Activated naive CD4-positive, alpha-beta T cell treated with anti-CD3 and anti-CD28 coated beads, Interleukin-2, amount 10 ng/mL, durations not matched to agents 7 days and 5 days (primary cell): ENCODE data around the gene DYSF.

Experiments used
- CTCF ChIA-PET: fragments of 350-600 bp; sonication (Branson Sonifier 250); formaldehyde crosslinking; loops from one replicate; lab custom pipeline; 2021; ENCODE audit warnings: antibody characterized with exemption; lab: Charles Lee
- DNase-seq: peaks from one replicate; pipeline ENCODE4 v3.0.0-alpha.2; 2020
- H3K27ac Mint-ChIP-seq: one replicate; pipeline ENCODE4 v1.8.0; 2021; ENCODE audit warnings: mild to moderate bottlenecking, moderate library complexity, mixed read lengths
- H3K27me3 Mint-ChIP-seq: one replicate; pipeline ENCODE4 v1.8.0; 2021; ENCODE audit warnings: mild to moderate bottlenecking, mixed read lengths
- H3K36me3 Mint-ChIP-seq: one replicate; pipeline ENCODE4 v1.8.0; 2021; ENCODE audit warnings: mixed read lengths
- H3K4me1 Mint-ChIP-seq: one replicate; pipeline ENCODE4 v1.8.0; 2021; ENCODE audit warnings: mixed read lengths
- H3K4me3 Mint-ChIP-seq: one replicate; pipeline ENCODE4 v1.8.0; 2021; ENCODE audit warnings: mild to moderate bottlenecking, moderate library complexity, mixed read lengths
- H3K9me3 Mint-ChIP-seq: one replicate; pipeline ENCODE4 v1.8.0; 2021; ENCODE audit warnings: mixed read lengths

DYSF gene

DNA sequence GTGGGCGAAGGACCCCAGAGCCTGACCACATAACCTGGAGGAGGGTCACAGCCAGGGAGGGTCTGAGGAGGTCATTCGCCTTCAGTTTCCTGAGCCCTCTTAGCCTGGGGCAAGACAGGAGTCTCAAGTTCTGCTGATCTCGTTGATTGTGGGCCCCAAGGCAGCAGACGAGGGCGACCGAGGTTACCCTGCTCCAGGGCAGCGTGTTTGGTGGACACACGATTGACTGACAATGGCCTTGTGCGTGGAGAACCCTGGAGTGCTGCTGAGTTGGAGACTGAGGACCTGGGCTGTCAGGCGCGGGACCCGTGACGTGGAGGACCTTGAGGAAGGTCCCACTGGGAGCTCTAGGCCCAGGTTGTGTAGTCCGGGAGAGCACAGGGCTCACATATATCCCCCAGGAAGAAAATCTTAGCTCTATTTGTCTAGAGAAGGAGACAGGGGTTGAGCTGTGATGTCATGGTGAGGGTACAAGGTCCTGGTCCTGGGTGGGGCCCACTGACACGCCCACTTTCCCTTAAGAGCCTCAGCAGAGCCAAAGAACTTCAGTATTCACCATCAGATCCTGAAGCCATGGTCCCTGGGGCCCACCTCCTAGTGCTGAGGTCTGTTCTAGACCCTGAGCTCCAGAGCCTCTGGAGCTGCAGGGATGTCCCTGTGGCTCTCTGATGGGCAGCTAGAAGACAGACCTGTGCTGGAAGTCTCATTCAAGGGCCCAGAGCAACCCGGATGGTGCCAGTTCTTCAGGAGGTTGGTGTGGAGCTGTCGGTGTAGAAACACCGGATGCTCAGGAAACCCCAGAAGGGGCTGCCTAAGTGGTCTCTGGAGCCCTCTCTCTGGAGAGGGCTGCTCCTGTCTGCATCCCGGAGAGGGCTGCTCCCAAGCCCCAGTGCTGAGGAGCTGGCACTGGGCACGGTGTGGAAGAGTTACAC lies 53.1 kb downstream of the DYSF start:
- Mint-ChIP-seq H3K27me3 (peaks cover 16% of the 10 kb centered on the region), H3K4me3 (no peak overlapping the region)

DNA sequence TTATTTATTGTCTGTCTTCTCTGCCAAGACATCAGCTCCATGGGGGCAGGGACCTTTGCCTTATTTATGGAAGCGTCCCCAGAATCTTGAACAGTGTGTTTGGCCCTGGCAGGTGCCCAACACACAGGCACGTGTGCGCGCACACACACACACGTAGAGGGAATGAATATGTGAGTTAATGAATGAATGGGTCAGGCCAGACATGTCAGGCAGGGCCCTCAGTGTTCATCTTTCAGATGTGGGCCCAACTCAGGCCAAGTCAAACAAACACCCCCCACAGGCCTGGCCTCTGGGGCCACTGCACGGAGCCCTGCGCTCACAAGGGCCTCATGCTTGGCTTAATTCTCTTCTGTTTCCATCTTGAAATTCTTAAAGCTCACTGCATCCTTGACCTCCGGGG lies 54.1 kb downstream of the DYSF start:
- peaks cover 17% of the 10 kb centered on the region for H3K27me3 Mint-ChIP-seq
- DNase-seq: no peak
- CTCF ChIA-PET: interaction anchor here (1.3 to 8.5 kb wide), 2 partner anchors 44 to 209 kb away, joined by 3 to 117 read pairs; no protein-coding TSS in a partner anchor
- H3K4me1 Mint-ChIP-seq: no peaks in the 10 kb centered on the region
- H3K4me3 Mint-ChIP-seq: no peak overlapping the region
- H3K27ac Mint-ChIP-seq: no peak overlapping the region
- no peaks in the 10 kb centered on the region for H3K36me3 Mint-ChIP-seq
- no peaks in the 10 kb centered on the region for H3K9me3 Mint-ChIP-seq

More for the DNA sequence above, 53.1 kb downstream of the DYSF start:
- H3K4me1 Mint-ChIP-seq: no peaks in the 10 kb centered on the region
- H3K36me3 Mint-ChIP-seq: no peaks in the 10 kb centered on the region
- DNase-seq: no peak
- CTCF ChIA-PET: interaction anchor here (0.6 to 8.5 kb wide), 4 partner anchors 8 to 208 kb away, joined by 3 to 117 read pairs (median 6); no protein-coding TSS in a partner anchor
- no peak overlapping the region for H3K27ac Mint-ChIP-seq
- no peaks in the 10 kb centered on the region for H3K9me3 Mint-ChIP-seq

DNA sequence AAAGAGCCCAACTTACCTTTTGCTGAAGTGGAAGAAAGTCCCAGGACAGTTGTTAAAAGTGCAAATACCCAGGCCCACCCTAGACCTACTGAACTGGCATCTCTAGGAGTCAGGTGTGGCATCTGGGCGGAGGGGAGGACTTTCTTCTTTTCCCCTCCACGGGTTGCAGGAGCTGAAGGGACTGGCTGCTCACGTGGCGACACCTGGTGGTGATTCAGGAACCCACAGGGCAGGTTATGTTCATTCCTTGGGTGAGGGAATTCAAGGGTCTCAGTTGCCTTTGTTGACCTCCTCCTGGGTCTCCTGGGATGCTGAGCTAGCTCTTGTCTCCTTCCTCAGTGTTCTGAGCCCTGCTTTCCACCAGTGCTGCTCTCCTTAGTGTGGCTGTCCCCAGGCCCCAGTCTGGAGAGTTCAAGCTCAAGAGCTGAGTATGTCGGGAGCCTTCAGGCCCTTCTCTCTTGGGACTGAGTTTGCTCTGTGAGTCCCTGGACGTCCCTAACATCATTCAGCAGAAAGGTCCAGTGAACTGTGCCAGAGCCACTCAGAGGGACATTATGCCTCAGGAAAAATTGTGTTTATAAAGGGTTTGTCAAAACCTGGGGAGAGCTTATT lies 56.9 kb downstream of the DYSF start:
- no peaks in the 10 kb centered on the region for H3K36me3 Mint-ChIP-seq
- no peak overlapping the region for H3K27ac Mint-ChIP-seq
- DNase-seq: peak; percentile 80
- CTCF ChIA-PET: interaction anchor here (0.6 to 8.5 kb wide), 16 partner anchors 15 to 866 kb away, joined by 3 to 117 read pairs (median 4); no protein-coding TSS in a partner anchor
- H3K4me3 Mint-ChIP-seq: no peak overlapping the region
- H3K9me3 Mint-ChIP-seq: no peaks in the 10 kb centered on the region
- H3K27me3 Mint-ChIP-seq: peaks cover 16% of the 10 kb centered on the region
- H3K4me1 Mint-ChIP-seq: no peaks in the 10 kb centered on the region

DNA sequence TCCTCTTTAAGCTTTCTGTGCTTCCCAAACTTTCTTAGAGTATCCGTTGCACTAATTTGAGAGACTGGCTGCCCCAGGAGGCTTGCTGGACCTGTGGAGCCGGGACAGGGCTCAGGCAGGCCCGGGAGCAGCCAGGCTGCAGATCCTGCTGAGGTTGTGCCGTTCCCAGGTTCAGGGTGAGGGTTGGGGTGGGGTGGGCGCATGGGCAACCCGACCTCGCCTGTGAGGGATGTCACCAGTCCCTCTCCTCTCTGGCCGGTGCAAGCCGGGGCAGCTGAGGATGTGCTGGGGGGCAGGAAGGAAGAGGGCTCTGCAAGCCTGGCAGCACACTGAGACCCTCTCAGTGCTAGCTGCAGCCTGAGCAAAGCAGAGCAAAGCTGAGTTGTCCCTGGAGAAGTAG lies 57.6 kb downstream of the DYSF start:
- Mint-ChIP-seq H3K27ac (no peak overlapping the region), H3K9me3 (no peaks in the 10 kb centered on the region), H3K4me3 (no peak overlapping the region), H3K4me1 (no peaks in the 10 kb centered on the region), H3K27me3 (peaks cover 16% of the 10 kb centered on the region), H3K36me3 (no peaks in the 10 kb centered on the region)
- DNase-seq: no peak
- CTCF ChIA-PET: interaction anchor here (0.6 to 8.5 kb wide), 13 partner anchors 18 to 866 kb away, joined by 3 to 117 read pairs (median 5); no protein-coding TSS in a partner anchor

DNA sequence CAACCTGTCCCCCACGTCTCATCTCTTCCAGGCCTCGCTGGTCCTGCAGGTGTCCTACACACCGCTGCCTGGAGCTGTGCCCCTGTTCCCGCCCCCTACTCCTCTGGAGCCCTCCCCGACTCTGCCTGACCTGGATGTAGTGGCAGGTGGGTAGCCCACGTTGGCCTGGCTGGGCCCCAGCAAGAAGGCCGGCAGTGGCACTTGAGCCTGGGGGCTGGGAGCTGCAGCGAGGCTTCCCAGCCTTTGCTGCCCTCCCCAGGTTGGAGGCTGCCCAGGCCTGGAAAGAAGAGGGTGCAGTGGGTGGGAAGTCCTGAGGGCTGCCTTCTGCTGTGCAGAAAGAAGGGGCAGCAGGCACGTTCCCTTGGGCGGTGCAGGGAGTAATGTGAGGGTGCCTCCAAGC lies 58.4 kb downstream of the DYSF start:
- Mint-ChIP-seq H3K4me1 (no peaks in the 10 kb centered on the region), H3K27me3 (peaks cover 18% of the 10 kb centered on the region), H3K36me3 (no peaks in the 10 kb centered on the region), H3K27ac (no peak overlapping the region), H3K9me3 (no peaks in the 10 kb centered on the region), H3K4me3 (no peak overlapping the region)
- DNase-seq: no peak
- CTCF ChIA-PET: interaction anchor here (1.5 to 8.5 kb wide), 4 partner anchors 51 to 357 kb away, joined by 7 to 117 read pairs (median 7); no protein-coding TSS in a partner anchor

DNA sequence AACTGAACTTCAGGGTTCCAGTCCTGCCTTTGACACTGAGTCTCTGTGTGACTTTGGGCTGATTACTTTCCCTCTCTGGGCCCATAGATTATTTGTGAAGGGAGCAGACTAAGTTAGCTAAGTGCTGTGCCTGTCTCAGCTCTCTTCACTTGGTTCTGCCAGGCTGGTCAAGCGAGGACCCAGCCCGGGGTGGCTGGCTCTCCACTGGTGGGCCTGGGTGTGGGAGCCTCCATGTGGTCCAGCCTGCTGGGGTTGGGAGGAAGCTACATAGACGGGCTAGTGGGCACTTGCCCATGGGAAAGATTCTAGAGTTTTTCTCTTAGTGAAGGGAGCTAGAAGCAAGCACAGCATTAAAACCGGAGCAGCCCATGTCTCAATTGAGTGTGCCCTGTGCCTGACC lies 59.0 kb downstream of the DYSF start:
- H3K4me1 Mint-ChIP-seq: no peaks in the 10 kb centered on the region
- peaks cover 21% of the 10 kb centered on the region for H3K27me3 Mint-ChIP-seq
- no peak overlapping the region for H3K4me3 Mint-ChIP-seq
- H3K36me3 Mint-ChIP-seq: no peaks in the 10 kb centered on the region
- DNase-seq: no peak
- CTCF ChIA-PET: interaction anchor here (0.8 to 8.5 kb wide), 4 partner anchors 51 to 355 kb away, joined by 3 to 117 read pairs (median 5); no protein-coding TSS in a partner anchor
- no peak overlapping the region for H3K27ac Mint-ChIP-seq
- H3K9me3 Mint-ChIP-seq: no peaks in the 10 kb centered on the region

DNA sequence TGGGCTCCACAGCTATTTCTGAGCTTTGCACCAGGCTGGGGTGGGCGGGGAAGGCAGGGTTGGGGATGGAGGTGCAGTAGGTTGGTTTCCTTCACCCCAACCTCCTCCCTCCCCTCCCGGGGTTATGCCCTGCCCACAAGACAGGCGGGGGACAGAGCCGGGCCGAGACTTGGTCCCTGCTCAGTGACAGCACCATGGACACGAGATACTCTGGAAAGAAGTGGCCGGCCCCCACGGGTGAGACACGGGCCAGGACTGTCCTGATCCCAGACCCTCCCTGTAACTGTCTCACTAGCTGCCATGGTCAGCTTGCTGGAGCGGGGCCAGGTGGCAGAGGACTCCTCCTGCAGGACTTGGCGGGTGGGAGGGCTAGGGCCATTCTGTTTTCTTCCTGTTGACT lies 59.7 kb downstream of the DYSF start:
- Mint-ChIP-seq H3K4me3 (no peak overlapping the region), H3K27me3 (peaks cover 24% of the 10 kb centered on the region), H3K4me1 (no peaks in the 10 kb centered on the region), H3K27ac (no peak overlapping the region), H3K36me3 (no peaks in the 10 kb centered on the region), H3K9me3 (no peaks in the 10 kb centered on the region)
- CTCF ChIA-PET: interaction anchor here (0.8 to 8.5 kb wide), 4 partner anchors 51 to 356 kb away, joined by 3 to 117 read pairs (median 5); no protein-coding TSS in a partner anchor
- DNase-seq: no peak

DNA sequence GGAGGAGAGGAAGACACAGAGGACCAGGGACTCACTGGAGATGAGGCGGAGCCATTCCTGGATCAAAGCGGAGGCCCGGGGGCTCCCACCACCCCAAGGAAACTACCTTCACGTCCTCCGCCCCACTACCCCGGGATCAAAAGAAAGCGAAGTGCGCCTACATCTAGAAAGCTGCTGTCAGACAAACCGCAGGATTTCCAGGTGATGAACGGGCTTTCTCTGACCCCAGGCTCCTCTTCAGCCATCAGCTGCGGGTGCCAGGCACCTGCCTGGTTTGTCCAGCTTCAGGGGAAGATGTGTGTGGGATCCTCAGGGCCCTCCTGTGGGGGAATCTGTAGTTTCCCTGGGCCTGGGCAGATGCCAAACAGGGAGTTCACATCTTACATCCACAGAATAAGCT lies 60.4 kb downstream of the DYSF start:
- no peaks in the 10 kb centered on the region for H3K4me1 Mint-ChIP-seq
- CTCF ChIA-PET: interaction anchor here (1.0 to 8.5 kb wide), 3 partner anchors 8 to 215 kb away, joined by 4 to 117 read pairs (median 6); partner anchors contain the start of gene ZNF638
- H3K4me3 Mint-ChIP-seq: no peak overlapping the region
- no peak for DNase-seq
- H3K27ac Mint-ChIP-seq: no peak overlapping the region
- peaks cover 24% of the 10 kb centered on the region for H3K27me3 Mint-ChIP-seq
- no peaks in the 10 kb centered on the region for H3K9me3 Mint-ChIP-seq
- H3K36me3 Mint-ChIP-seq: no peaks in the 10 kb centered on the region

DNA sequence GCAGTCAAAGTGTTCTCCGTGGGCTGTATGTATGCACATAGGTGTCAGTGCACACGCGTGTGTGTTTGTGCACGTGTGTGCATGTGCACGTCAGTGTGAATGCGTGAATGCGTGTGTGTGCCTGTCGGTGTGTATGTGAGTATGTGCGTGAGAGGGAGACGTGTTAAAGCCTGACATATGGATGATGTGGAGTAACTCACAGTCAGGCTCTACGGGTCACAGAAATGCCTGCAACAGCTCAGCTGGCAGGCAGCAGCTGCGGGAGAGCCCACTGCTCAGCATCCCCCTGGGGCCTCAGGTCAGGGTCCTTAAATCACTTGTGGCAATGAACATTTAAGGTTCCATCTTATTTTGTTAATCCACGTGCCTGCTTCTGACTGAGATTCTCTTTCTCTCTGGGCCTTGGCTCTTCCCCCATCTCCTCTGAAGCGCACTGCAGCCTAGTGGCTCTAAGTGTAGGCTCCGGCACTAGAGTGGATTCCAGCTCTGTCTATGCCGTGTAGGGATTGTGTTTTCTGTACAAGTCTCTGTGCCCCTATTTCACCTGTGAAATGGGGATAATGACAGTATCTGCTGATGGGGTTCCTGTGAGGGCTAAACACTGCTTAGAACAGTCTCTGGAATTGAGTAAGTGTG lies 63.0 kb downstream of the DYSF start:
- no peak for DNase-seq
- no peaks in the 10 kb centered on the region for H3K36me3 Mint-ChIP-seq
- no peaks in the 10 kb centered on the region for H3K9me3 Mint-ChIP-seq
- H3K27me3 Mint-ChIP-seq: peaks cover 25% of the 10 kb centered on the region
- no peak overlapping the region for H3K27ac Mint-ChIP-seq
- CTCF ChIA-PET: no interaction called here
- no peaks in the 10 kb centered on the region for H3K4me1 Mint-ChIP-seq
- H3K4me3 Mint-ChIP-seq: no peak overlapping the region

DNA sequence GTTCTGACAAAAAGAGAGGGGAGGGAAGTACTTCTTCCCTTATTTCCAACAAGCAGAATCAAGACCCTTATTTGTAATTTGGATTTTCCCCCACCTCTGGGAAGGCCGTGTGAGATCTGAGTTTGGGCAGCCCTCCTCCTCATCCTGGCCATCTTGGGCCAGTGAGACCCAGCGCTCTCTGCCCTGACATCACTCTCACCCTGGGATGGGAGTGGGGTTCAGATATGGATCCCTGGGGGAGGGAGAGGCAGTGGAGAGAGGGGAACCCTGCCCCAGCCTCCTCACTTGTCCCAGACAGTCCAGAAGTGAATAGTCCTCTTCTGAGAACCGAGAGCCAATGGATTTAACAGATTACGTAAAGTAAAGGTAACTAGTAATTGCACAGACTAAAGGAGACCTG lies 64.5 kb downstream of the DYSF start:
- no peaks in the 10 kb centered on the region for H3K4me1 Mint-ChIP-seq
- DNase-seq: no peak
- H3K4me3 Mint-ChIP-seq: no peak overlapping the region
- no peaks in the 10 kb centered on the region for H3K36me3 Mint-ChIP-seq
- H3K27ac Mint-ChIP-seq: no peak overlapping the region
- H3K9me3 Mint-ChIP-seq: no peaks in the 10 kb centered on the region
- H3K27me3 Mint-ChIP-seq: peaks cover 23% of the 10 kb centered on the region
- CTCF ChIA-PET: interaction anchor here (0.6 to 1.4 kb wide), 2 partner anchors 28 to 1662 kb away, joined by 3 read pairs; no protein-coding TSS in a partner anchor

DNA sequence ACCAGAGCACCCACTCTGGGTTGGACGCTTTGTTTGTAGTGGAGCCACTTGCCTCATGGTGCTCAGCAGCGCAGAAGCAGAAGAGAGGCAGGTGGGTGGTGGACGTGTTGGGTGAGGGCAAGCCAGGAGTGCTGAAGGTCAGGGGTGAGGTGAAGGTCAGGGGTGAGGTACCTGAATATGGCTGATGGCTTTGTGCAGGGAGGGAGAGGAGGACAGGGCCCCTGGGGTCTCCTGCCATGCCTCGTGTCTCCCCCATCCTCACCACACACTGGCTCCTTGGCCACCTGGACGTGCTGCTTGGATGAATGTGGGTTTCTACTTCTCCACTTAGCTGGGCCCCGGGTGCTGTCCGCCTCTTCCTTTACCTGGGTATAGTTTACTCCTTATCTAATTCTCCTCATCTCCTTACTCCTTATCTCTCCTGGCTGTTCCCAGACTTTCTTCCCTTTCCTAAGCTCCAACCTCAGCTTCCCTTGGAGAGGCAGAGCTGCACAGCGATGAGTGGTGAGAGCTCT lies 68.1 kb downstream of the DYSF start:
- peaks cover 21% of the 10 kb centered on the region for H3K27me3 Mint-ChIP-seq
- no peak for DNase-seq
- no peaks in the 10 kb centered on the region for H3K9me3 Mint-ChIP-seq
- no peak overlapping the region for H3K4me3 Mint-ChIP-seq
- no peak overlapping the region for H3K27ac Mint-ChIP-seq
- CTCF ChIA-PET: no interaction called here
- no peaks in the 10 kb centered on the region for H3K4me1 Mint-ChIP-seq
- no peaks in the 10 kb centered on the region for H3K36me3 Mint-ChIP-seq

DNA sequence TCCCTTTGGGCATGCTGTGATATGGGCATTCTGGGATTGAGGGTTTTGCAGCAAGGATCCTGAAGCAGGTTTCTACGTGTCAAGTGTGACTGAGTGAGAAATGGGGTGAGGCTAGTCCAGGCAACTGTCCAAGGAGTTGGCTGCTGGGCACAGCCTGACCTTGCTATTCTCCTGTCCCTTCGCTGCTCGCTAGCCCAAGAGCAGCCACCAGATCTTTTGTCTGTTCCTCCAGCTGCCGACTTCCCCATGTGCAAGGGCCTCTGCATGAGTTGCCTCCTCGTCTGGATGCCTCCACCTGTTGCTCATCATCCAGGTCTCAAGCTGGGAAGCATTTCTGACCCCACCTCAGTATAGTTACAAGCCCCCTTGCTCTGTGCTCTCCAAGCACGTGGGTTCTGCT lies 71.1 kb downstream of the DYSF start:
- Mint-ChIP-seq H3K9me3 (no peaks in the 10 kb centered on the region), H3K27me3 (peaks cover 20% of the 10 kb centered on the region), H3K4me3 (no peak overlapping the region), H3K27ac (no peak overlapping the region), H3K36me3 (no peaks in the 10 kb centered on the region), H3K4me1 (no peaks in the 10 kb centered on the region)
- no peak for DNase-seq
- CTCF ChIA-PET: no interaction called here

DNA sequence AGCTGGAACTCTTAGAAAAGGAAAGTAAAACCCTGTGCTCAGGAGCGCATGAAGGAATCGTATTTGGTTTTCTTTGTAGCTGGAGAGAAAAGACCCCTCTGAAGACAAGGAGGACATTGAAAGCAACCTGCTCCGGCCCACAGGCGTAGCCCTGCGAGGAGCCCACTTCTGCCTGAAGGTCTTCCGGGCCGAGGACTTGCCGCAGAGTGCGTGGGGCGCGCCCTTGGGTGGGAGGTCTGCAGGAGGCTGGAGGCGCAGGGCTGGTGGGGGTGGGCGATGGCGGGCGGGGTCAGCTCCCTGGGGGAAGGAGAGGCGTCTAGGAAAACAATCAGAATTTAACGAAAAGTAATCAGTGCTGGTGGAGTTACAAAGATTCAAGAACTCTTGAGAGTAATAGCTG lies 72.8 kb downstream of the DYSF start:
- CTCF ChIA-PET: interaction anchor here (1.4 kb wide), 1 partner anchor 16 kb away, joined by 4 read pairs; no protein-coding TSS in a partner anchor
- Mint-ChIP-seq H3K27ac (no peak overlapping the region), H3K27me3 (peaks cover 19% of the 10 kb centered on the region), H3K36me3 (no peaks in the 10 kb centered on the region), H3K4me1 (no peaks in the 10 kb centered on the region), H3K9me3 (no peaks in the 10 kb centered on the region), H3K4me3 (no peak overlapping the region)
- no peak for DNase-seq
